HepG2 (cell line): ENCODE data around the gene PPP1CC. TPM values are rescaled to one million over a fixed set of nuclear protein-coding genes. Genes with fewer than 3 reads are reported as not detected.

ENCODE experiments used
- ATF7-NPFF ChIP-seq: sonication (generic); formaldehyde crosslinking; IDR thresholded peaks from 2 replicates; pipeline ENCODE4 v1.8.1; 2023; ENCODE audit warnings: mild to moderate bottlenecking, low read depth, missing genetic modification reagents, moderate library complexity
- CAMTA2 ChIP-seq: sonication (generic); formaldehyde crosslinking; IDR thresholded peaks from 2 replicates; pipeline ENCODE4 v1.4.0; 2020; ENCODE audit warnings: mild to moderate bottlenecking, missing genetic modification reagents, borderline replicate concordance
- CBFB ChIP-seq: sonication (generic); formaldehyde crosslinking; IDR thresholded peaks from 2 replicates; pipeline ENCODE4 v1.4.0; 2020; ENCODE audit warnings: missing genetic modification reagents
- ELF1 ChIP-seq: sonication (generic); formaldehyde crosslinking; IDR thresholded peaks from 2 replicates; pipeline ENCODE4 v1.4.0; 2020; ENCODE audit warnings: missing genetic modification reagents
- HNF4G ChIP-seq, 2 experiments: sonication (generic) in 1 of 2; formaldehyde crosslinking in 1 of 2; IDR thresholded peaks; 2 replicates each; pipeline versions ENCODE4 v1.4.0 to v1.6.1; 2011 to 2020; ENCODE audit warnings: borderline replicate concordance in 2 of 2, low read depth in 2 of 2, mild to moderate bottlenecking in 2 of 2, low read length in 1 of 2, missing genetic modification reagents in 1 of 2, moderate library complexity in 1 of 2
- KLF9 ChIP-seq: IDR thresholded peaks from 2 replicates; pipeline ENCODE4 v1.6.1; 2016; ENCODE audit warnings: low read depth
- KMT2B ChIP-seq: IDR thresholded peaks from 2 replicates; pipeline ENCODE4 v1.6.1; 2016; ENCODE audit warnings: missing genetic modification reagents, missing compliant biosample characterization
- MAZ ChIP-seq, 2 experiments: sonication (generic) in 1 of 2; formaldehyde crosslinking in 1 of 2; IDR thresholded peaks; 2 replicates each; pipeline versions ENCODE4 v1.5.0 to v1.6.1; 2012 to 2020; ENCODE audit warnings: low read depth in 2 of 2, mild to moderate bottlenecking in 2 of 2, borderline replicate concordance in 1 of 2, improper control_type of control experiment in 1 of 2, low read length in 1 of 2, missing genetic modification reagents in 1 of 2, moderate library complexity in 1 of 2
- MZF1 ChIP-seq: sonication (generic); formaldehyde crosslinking; IDR thresholded peaks from 2 replicates; pipeline ENCODE4 v1.8.1; 2023; ENCODE audit warnings: mild to moderate bottlenecking, missing genetic modification reagents, borderline replicate concordance
- NFIC ChIP-seq: IDR thresholded peaks from 2 replicates; pipeline ENCODE4 v1.6.1; 2012; ENCODE audit warnings: mild to moderate bottlenecking, low read length, inconsistent platforms
- SP140L ChIP-seq: sonication (generic); formaldehyde crosslinking; IDR thresholded peaks from 2 replicates; pipeline ENCODE4 v1.4.0; 2020; ENCODE audit warnings: missing genetic modification reagents, borderline replicate concordance
- TBX3 ChIP-seq: fragments of 450-650 bp; IDR thresholded peaks from 2 replicates; pipeline ENCODE4 v1.6.1; 2017; ENCODE audit warnings: antibody characterized with exemption, mild to moderate bottlenecking, inconsistent platforms, borderline replicate concordance
- ZBTB14 ChIP-seq: sonication (generic); formaldehyde crosslinking; IDR thresholded peaks from 2 replicates; pipeline ENCODE4 v1.4.0; 2020; ENCODE audit warnings: missing genetic modification reagents
- ZBTB21 ChIP-seq: sonication (generic); formaldehyde crosslinking; IDR thresholded peaks from 2 replicates; pipeline ENCODE4 v1.4.0; 2020; ENCODE audit warnings: missing genetic modification reagents
- ZMAT5 ChIP-seq: sonication (generic); formaldehyde crosslinking; IDR thresholded peaks from 2 replicates; pipeline ENCODE4 v1.5.0; 2020; ENCODE audit warnings: mild to moderate bottlenecking, low read depth, missing genetic modification reagents, borderline replicate concordance
- ZNF18 ChIP-seq: sonication (generic); formaldehyde crosslinking; IDR thresholded peaks from 2 replicates; pipeline ENCODE4 v1.8.0; 2022; ENCODE audit warnings: mild to moderate bottlenecking, missing genetic modification reagents; ENCODE audit not compliant: insufficient replicate concordance
- ZNF362 ChIP-seq: sonication (generic); formaldehyde crosslinking; IDR thresholded peaks from 2 replicates; pipeline ENCODE4 v1.4.0; 2020; ENCODE audit warnings: missing genetic modification reagents, mild to moderate bottlenecking, borderline replicate concordance
- ZNF761 ChIP-seq: sonication (generic); formaldehyde crosslinking; conservative IDR thresholded peaks from 2 replicates; pipeline ENCODE4 v1.4.0; 2020; ENCODE audit warnings: mild to moderate bottlenecking, missing genetic modification reagents
- ZNF891 ChIP-seq: sonication (generic); formaldehyde crosslinking; IDR thresholded peaks from 2 replicates; pipeline ENCODE4 v1.5.0; 2020; ENCODE audit warnings: mild to moderate bottlenecking, missing genetic modification reagents
- polyA plus RNA-seq, 8 experiments: library from polyadenylated mRNA; depleted of rRNA in 3 of 8; stranded (reverse) in 7 of 8; unstranded in 1 of 8; fragments of >200 nt; fragmentation: Illumina TruSeq in 4 of 8; extraction: Trizol in 4 of 8; gene quantifications; 2 replicates each; pipeline versions ENCODE4 v1.2.1 to v1.2.3, GENCODE V29; 2011 to 2016; ENCODE audit warnings: low read depth in 4 of 8, missing spikeins in 1 of 8, mixed read lengths in 1 of 8; ENCODE audit not compliant: insufficient read depth in 1 of 8
- total RNA-seq, 5 experiments: library from RNA; depleted of rRNA; stranded (reverse); fragments of >200 nt; fragmentation: Illumina TruSeq; extraction: Trizol; gene quantifications; 2 replicates each; pipeline ENCODE4 v1.2.3, GENCODE V29; 2016; ENCODE audit warnings: low read depth in 1 of 5

PPP1CC gene
- total and polyA plus RNA-seq, 2 of the 13 experiments (the other 11 are each of a cell fraction or from before 2014, with no cell fraction given) = 178 to 187 TPM

- TF ChIP-seq NFIC (no peak), KMT2B (CRISPR knock-in tag) (peak; percentile 76), ELF1 (CRISPR knock-in tag) (peak; percentile 50), HNF4G (IDR thresholded peaks at IDR 0.05; ENCODE audit: borderline replicate concordance, low read depth, low read length) (no peak), HNF4G (CRISPR knock-in tag; IDR thresholded peaks at IDR 0.05; ENCODE audit: borderline replicate concordance, low read depth) (no peak), CAMTA2 (CRISPR knock-in tag) (no peak), CBFB (CRISPR knock-in tag) (peak; percentile 82; the same call in 1 of the 2 replicates), ZNF18 (CRISPR knock-in tag) (no peak), SP140L (CRISPR knock-in tag) (no peak), MZF1 (CRISPR knock-in tag) (no peak), MAZ (IDR thresholded peaks at IDR 0.05; ENCODE audit: borderline replicate concordance, low read depth, low read length) (peak; percentile 74; the same call in 1 of the 2 replicates), MAZ (CRISPR knock-in tag; IDR thresholded peaks at IDR 0.05; ENCODE audit: low read depth) (peak; percentile 60), ZBTB14 (CRISPR knock-in tag) (0 out of 2 replicates have a peak, but pooled peaks have one; percentile 6), KLF9 (CRISPR knock-in tag) (no peak), TBX3 (no peak), ZBTB21 (CRISPR knock-in tag) (0 out of 2 replicates have a peak, but pooled peaks have one; percentile 26), ZNF362 (no peak), ZNF761 (CRISPR knock-in tag) (no peak), ZMAT5 (CRISPR knock-in tag) (no peak), ZNF891 (CRISPR knock-in tag) (no peak), ATF7-NPFF (peak; percentile 54; the same call in 1 of the 2 replicates)
Observed at GRCh38 chr12:110742718-110743570, at the start of gene PPP1CC (continued).
